Upper lobe of left lung (tissue), 4 donors: ENCODE measurements around the gene ICAM4.
A peak's percentile ranks its signal among the peaks of the same experiment; 100 is the strongest.

Experiments used
- CTCF ChIP-seq, 6 experiments: fragments of 450-650 bp in 4 of 6; fragments of 200-600 bp in 2 of 6; sonication (generic) in 2 of 6; IDR thresholded peaks; one replicate each; pipeline ENCODE4 v1.5.1; 2016 to 2019; ENCODE audit warnings: antibody characterized with exemption in 6 of 6
- POLR2AphosphoS5 ChIP-seq, 2 donors: sonication (generic); formaldehyde crosslinking; IDR thresholded peaks; one replicate each; pipeline ENCODE4 v1.5.1; 2017; ENCODE audit warnings: antibody characterized with exemption in 2 of 2

GRCh38 chr19:10251792-10252694 lies 34.7 kb upstream of the ICAM4 start, which contains the start of gene MRPL4:
- TF ChIP-seq CTCF (IDR thresholded peaks at IDR 0.05) (peak in 4 of 6 experiments; percentile 30 to 52 (median 48)), POLR2AphosphoS5 (IDR thresholded peaks at IDR 0.05) (peak in 1 of 2 donors; percentile 86)
